DMS 273 (cell line): Measurements from ENCODE around the gene RNF144B.
"Not testable (repeated sequence)": the region's sequence is repeated elsewhere in the genome, so short reads cannot be mapped to it uniquely, and the experiment has no call there.

Experiments
- DNase-seq: peaks from one replicate; lab custom pipeline; 2025; ENCODE audit not compliant: unreplicated experiment; lab: John Stamatoyannopoulos, UW

Gene RNF144B

DNA sequence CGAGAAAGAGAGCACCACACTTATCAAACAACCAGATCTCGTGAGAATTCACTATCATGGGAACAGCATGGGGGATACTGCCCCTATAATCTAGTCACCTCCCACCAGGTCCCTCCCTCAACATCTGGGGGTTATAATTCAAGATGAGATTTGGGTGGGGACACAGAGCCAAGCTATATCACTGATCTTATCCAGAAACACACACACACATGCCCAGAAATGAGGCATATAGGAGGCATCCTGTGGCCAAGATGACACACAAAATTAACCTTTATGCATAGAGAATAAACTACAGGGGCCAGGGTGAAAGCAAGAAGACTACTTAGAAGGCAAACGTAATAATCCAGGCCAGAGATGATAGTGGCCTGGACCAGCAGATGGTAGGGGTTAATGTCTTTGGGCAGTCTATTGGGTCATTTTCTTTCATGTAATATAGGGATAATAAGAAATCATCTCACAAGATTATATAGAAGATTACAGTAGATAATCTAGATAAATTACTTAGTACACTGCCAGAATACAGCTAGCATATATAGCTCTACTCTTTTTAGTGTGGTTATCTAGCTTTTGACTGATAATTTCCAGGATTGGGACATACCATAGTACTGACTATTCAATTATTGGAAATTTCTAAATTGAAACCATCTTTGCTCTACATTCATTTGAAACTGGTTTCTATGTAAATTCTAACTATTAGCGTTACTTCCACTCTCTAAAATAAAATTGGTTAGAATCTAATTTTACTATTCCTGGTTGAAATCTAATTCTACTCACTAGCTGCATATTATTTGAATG lies 20.0 kb downstream of the RNF144B start:
- no peak for DNase-seq

- DNase-seq, result not testable (repeated sequence)
Observed at GRCh38 chr6:18409602-18410001, 22.5 kb downstream of the RNF144B start.

- no peak for DNase-seq
Observed at GRCh38 chr6:18410412-18410811, 23.3 kb downstream of the RNF144B start.

- DNase-seq, result no peak
Observed at GRCh38 chr6:18412068-18412467, 24.9 kb downstream of the RNF144B start.

DNA sequence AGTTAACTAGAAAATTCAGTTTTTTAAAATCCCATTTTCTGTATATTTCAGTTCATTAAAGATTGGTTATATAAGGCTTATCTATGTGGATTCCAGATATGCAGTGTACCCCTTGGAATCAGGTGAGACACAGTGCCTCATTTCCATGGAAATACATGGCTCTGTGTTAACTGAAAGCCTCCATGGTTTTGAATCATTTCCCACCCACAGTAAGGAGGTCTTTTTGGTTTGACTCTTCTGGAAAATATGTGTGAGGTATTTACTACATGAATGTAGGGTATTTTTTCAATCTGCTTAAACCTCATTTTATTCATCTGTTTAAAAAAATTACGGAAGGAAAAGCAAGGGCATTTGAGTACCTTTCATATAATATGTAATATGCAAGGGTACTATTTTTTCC lies 25.5 kb downstream of the RNF144B start:
- no peak for DNase-seq

GRCh38 chr6:18413381-18413780 lies 26.2 kb downstream of the RNF144B start:
- DNase-seq, result no peak

GRCh38 chr6:18414116-18414515 lies 27.0 kb downstream of the RNF144B start:
- DNase-seq, result no peak

DNA sequence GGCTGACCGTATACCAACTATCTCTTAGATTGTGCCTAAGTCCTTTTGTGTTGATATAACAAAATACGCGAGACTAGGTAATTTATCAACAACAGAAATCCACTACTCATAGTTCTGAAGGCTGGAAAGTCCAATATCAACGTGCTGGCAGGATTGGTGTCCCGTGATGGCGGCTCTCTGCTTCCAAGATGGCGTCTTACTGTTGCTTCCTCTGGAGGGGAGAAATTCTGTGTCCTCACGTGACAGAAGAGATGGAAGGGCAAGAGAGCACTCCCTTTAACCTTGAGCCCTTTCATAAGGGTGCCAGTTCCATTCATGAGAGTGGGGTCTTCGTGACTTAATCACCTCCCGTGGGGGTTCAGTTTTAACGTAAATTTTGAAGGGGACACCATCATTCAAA lies 28.1 kb downstream of the RNF144B start:
- no peak for DNase-seq

DNA sequence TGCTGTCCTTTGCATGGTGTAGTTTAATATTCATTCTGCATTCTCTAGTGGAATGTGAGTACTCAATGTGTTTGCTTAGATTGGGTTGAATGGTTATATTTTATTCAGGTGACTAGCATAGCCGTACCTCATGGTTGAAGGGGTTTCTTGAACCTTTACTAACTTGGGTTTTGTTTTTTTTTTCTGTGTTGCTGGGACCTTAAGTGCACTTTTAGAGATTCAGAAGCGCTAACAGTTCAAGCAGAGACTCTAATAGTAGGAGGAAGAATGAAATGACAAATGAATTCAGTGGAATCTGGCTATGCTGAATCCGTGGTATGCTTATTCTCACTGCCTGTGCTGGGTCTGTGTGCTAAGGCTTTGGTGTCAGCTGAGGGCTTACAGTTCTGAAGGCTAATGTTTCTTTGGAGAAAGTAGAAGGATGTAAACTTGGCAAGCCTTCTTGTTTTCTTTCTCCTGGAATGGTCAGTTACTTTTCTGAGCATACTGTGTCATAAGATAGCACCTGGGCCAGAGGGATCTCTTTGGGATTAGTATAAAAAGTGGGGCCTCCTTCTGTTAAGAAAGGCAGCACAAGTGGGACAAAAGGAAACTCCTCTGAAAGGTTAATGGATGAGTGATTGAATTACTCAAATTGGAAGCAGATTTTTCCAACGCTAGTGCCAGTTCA lies 28.7 kb downstream of the RNF144B start:
- no peak for DNase-seq

GRCh38 chr6:18416341-18416679 lies 29.2 kb downstream of the RNF144B start:
- no peak for DNase-seq

- DNase-seq, result no peak
Observed at GRCh38 chr6:18420328-18420727, 33.2 kb downstream of the RNF144B start.

GRCh38 chr6:18422136-18422535 lies 35.0 kb downstream of the RNF144B start:
- DNase-seq, result no peak

DNA sequence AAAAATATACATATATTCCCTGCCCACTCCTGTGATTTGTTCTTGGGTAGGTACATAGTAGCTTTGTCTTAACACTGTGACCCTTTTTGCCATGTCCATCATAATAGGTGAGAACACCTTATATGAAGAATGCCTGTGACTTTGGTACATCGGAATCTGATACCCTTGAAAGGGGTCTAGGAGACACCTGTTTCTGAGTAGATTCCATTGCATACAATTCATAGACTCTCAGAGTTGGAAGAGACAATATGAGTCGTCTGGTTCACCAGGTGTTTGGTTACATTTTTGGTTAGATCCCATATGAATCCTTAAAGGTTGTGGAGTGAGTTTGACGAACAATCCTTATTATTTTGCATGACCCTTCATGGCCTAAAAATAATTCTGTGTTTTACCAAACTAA lies 36.3 kb downstream of the RNF144B start:
- DNase-seq, result no peak

- DNase-seq, result no peak
Observed at GRCh38 chr6:18424201-18424600, 37.1 kb downstream of the RNF144B start.

DNA sequence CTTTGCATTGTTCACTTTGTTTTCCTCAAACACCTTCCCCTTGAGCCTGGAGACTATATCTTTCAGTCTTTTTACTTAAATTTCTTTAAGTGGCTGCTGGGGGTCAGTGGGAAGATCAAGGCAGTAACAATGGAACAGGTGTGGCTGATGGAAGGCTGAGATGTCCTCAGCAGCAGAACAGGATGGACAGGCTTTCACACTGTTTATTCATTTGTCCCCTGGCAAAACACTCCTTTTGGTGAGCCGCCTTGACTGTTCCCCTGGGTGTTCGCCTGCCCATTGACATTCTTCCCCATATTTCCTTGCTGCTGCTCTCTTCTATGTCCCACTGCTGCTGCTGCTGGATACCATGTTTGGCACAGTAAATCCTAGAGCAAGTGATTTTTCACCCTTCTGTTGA lies 38.1 kb downstream of the RNF144B start:
- DNase-seq, result no peak

DNA sequence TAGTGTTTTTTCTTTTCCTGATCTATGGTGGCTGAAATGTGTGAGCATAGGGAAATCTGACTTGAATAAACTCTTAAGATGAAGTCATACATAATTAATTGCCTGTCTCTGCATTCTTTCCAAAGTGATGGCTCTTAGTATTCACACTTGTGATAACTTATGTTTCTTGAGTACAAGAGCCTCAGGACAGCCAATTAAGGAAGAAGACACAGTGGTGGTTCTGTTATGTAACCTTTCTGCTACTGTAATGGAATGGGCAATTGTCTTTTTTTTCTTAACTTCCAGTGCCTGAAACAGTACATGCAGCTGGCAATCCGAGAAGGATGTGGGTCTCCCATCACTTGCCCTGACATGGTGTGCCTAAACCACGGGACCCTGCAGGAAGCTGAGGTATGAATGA lies 40.1 kb downstream of the RNF144B start:
- no peak for DNase-seq

DNA sequence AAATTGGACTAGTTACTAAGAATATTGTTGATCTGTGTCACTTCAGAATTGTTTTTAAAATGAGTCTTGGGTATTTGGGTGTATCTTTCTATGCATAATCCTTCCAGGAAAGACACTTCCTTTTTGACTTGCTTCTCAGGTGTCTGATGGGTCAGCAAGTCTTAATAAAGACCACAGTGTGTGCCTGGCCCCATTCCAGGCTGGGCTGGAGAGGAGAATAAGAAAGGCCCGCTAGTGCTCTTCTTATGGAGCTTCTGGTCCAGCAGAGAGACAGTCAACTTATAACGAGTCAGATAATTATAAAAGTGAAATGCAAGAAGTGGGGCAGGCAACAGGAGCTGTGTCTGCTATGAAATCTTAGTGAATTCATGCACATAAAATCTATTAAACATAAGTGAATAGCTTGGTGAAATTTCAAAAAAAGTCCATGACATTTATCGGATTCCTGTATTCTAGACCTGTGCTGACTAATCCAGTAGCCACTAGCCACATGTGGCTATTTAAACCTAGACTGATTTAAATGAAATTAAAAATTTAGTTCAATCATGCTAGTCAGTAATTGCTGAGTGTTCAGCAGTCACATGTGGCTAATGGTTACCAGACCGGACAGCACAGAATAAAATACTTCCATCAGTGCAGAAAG lies 42.6 kb downstream of the RNF144B start:
- DNase-seq, result no peak

DNA sequence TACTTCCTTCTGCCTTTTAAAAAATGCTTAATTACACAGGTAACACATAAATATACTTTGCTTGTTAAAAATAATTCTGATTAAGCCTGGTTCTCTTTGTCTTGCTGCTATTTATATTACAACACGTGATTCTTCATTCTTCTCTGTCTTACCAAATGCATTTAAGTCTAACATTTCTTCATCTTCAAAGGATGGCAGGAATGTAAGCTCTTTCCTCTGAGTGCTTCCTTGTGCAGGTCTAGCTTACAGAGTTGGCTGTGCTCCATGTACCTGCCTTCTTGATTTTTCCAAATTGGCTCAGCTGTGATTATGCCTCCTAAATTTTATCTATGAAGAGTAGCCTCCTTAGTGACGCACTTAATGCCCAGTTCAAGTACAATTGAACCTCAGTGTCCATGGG lies 44.4 kb downstream of the RNF144B start:
- no peak for DNase-seq

DNA sequence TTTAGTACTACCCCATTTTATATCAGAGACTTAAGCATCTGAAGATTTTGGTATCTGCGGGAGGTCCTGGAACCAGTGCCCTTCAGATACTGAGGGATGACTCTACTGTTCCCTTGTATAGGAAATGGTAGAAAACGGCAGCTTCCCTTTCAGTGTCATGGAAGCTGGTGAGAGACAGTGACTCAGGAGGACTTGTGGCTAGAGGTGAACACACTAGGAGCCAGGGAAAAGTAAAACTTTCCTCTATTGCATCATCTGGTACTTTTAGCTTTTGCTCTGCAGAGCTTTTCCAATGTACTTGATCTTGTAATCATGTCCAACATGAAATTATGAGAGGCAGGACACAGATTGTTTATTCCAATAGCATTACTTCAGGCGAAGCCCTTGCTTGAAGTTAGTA lies 45.0 kb downstream of the RNF144B start:
- no peak for DNase-seq

GRCh38 chr6:18432619-18433018 lies 45.5 kb downstream of the RNF144B start:
- no peak for DNase-seq

GRCh38 chr6:18433059-18433458 lies 45.9 kb downstream of the RNF144B start:
- no peak for DNase-seq

GRCh38 chr6:18436341-18436740 lies 49.2 kb downstream of the RNF144B start:
- DNase-seq, result no peak
